K562 (cell line): ENCODE data around the gene LDLRAD3. TPM values are rescaled to one million over a fixed set of nuclear protein-coding genes. Genes with fewer than 3 reads are reported as not detected.

Source experiments
- ATAC-seq: fragments of 200-7000 bp; cut with Tn5 transposase; 3 replicates; pipeline ENCODE4 v1.9.1; 2020; ENCODE audit warnings: moderate library complexity
- BruUV-seq: library from RNA; stranded (reverse); fragments of 400-500 nt; replicated peaks from 2 replicates; lab custom pipeline; 2021; lab: Mats Ljungman, UMichigan
- CTCF ChIA-PET: fragments of 300-600 bp; formaldehyde crosslinking; extraction: SDS; loops from one replicate; lab custom pipeline; 2021; ENCODE audit warnings: low intra/inter-chr PET ratio; lab: Yijun Ruan, JAX
- POLR2A ChIA-PET: fragments of 300-600, 350-650 bp; sonication (Branson Sonifier 250); formaldehyde crosslinking; extraction: SDS; loops from one replicate; lab custom pipeline; 2021; ENCODE audit warnings: antibody characterized with exemption, inconsistent platforms; lab: Yijun Ruan, JAX
- DNase-seq, 4 experiments: peaks; one replicate each; pipeline versions ENCODE4 v3.0.0 to v3.0.0-alpha.2; 2011 to 2018; ENCODE audit warnings: low spot score in 3 of 4, mixed read lengths in 3 of 4; ENCODE audit errors: extremely low read depth in 1 of 4
- FAIRE-seq: peaks from 2 replicates; lab custom pipeline; 2011; peaks lifted over from hg19 to GRCh38; lab: Jason Lieb, UNC
- H2AFZ ChIP-seq: 2 replicates; pipeline ENCODE4 v1.6.0; 2011; ENCODE audit warnings: low read depth, low read length, control low read depth, inconsistent platforms
- H3K27ac ChIP-seq: fragments of 200-600 bp; 3 replicates; pipeline ENCODE4 v1.8.0; 2011; ENCODE audit warnings: low read depth, mild to moderate bottlenecking, control low read depth, inconsistent platforms, low read length, moderate library complexity, mixed read lengths; ENCODE audit errors: extremely low read depth
- H3K27me3 ChIP-seq, 2 experiments: fragments of 300-600 bp in 1 of 2; 2 replicates in 1 of 2; 3 replicates in 1 of 2; pipeline versions ENCODE4 v1.6.0 to v1.8.0; 2011; ENCODE audit warnings: inconsistent platforms in 2 of 2, low read length in 2 of 2, mild to moderate bottlenecking in 1 of 2, mixed read lengths in 1 of 2, moderate library complexity in 1 of 2; ENCODE audit not compliant: control insufficient read depth in 2 of 2, insufficient read depth in 2 of 2
- H3K36me3 ChIP-seq: fragments of 300-600 bp; 3 replicates; pipeline ENCODE4 v1.8.0; 2011; ENCODE audit warnings: mild to moderate bottlenecking, low read length, inconsistent platforms; ENCODE audit not compliant: control insufficient read depth, insufficient read depth
- H3K4me1 ChIP-seq, 2 experiments: fragments of 200-600 bp in 1 of 2; replicated peaks in 1 of 2; 2 replicates in 1 of 2; 3 replicates in 1 of 2; pipeline versions ENCODE4 v1.5.1 to v1.8.0; 2011; ENCODE audit warnings: inconsistent platforms in 2 of 2, low read length in 2 of 2, mild to moderate bottlenecking in 1 of 2, mixed read lengths in 1 of 2, moderate library complexity in 1 of 2; ENCODE audit not compliant: control insufficient read depth in 2 of 2, insufficient read depth in 2 of 2
- H3K4me2 ChIP-seq: 2 replicates; pipeline ENCODE4 v1.6.1; 2011; ENCODE audit warnings: low read length, control low read depth, inconsistent platforms, mixed read lengths; ENCODE audit not compliant: insufficient read depth
- H3K4me3 ChIP-seq: fragments of 200-600 bp; sonication (generic), shearing (Covaris generic); 2 replicates; pipeline ENCODE4 v1.5.1; 2016; ENCODE audit warnings: control low read depth, inconsistent platforms
- H3K79me2 ChIP-seq: fragments of 200-600 bp; 3 replicates; pipeline ENCODE4 v1.8.0; 2011; ENCODE audit warnings: low read length, inconsistent platforms; ENCODE audit not compliant: control insufficient read depth, insufficient read depth
- H3K9ac ChIP-seq, 2 experiments: 2 replicates each; pipeline versions ENCODE4 v1.6.0 to v1.6.1; 2011; ENCODE audit warnings: low read depth in 2 of 2, low read length in 2 of 2, control low read depth in 1 of 2, inconsistent platforms in 1 of 2, mild to moderate bottlenecking in 1 of 2, mixed read lengths in 1 of 2; ENCODE audit not compliant: insufficient read depth in 1 of 2
- H3K9me1 ChIP-seq: one replicate; pipeline ENCODE4 v1.6.0; 2011; ENCODE audit warnings: inconsistent platforms, mild to moderate bottlenecking, low read length, moderate library complexity; ENCODE audit not compliant: control insufficient read depth, insufficient read depth
- H3K9me3 ChIP-seq: replicated peaks from 2 replicates; pipeline ENCODE4 v1.5.1; 2011; ENCODE audit warnings: low read depth, low read length, inconsistent platforms; ENCODE audit not compliant: control insufficient read depth, insufficient read depth
- H4K20me1 ChIP-seq: replicated peaks from 2 replicates; pipeline ENCODE4 v1.6.1; 2011; ENCODE audit warnings: low read length, inconsistent platforms, mixed read lengths; ENCODE audit not compliant: control insufficient read depth, insufficient read depth
- CBFA2T2 ChIP-seq: fragments of 450-650 bp; conservative IDR thresholded peaks from 2 replicates; pipeline ENCODE4 v1.6.1; 2017; ENCODE audit warnings: mild to moderate bottlenecking
- ETS2 ChIP-seq: IDR thresholded peaks from 2 replicates; pipeline ENCODE4 v1.6.1; 2016; ENCODE audit warnings: borderline replicate concordance, missing genetic modification characterization, mild to moderate bottlenecking, moderate library complexity, missing compliant biosample characterization; ENCODE audit not compliant: poor library complexity, severe bottlenecking
- TARDBP ChIP-seq: fragments of 450-650 bp; IDR thresholded peaks from 2 replicates; pipeline ENCODE4 v1.6.1; 2016
- ZNF407 ChIP-seq: fragments of 450-650 bp; IDR thresholded peaks from 2 replicates; pipeline ENCODE4 v1.6.1; 2016; ENCODE audit warnings: low read depth
- ZNF41 ChIP-seq: fragments of 250-450 bp; sonication (Bioruptor Pico); conservative IDR thresholded peaks from 2 replicates; pipeline ENCODE4 v1.4.0; 2020; ENCODE audit warnings: mild to moderate bottlenecking
- ZNF592 ChIP-seq: fragments of 450-650 bp; IDR thresholded peaks from 2 replicates; pipeline ENCODE4 v1.6.1; 2017; ENCODE audit warnings: antibody characterized with exemption, mild to moderate bottlenecking
- WGBS: fragments of 100-300 bp; shearing (Covaris generic); methylation state at CpG from one replicate; pipeline ENCODE4 v1.1.6; 2016; ENCODE audit warnings: low coverage, mixed read lengths; ENCODE audit not compliant: insufficient coverage; ENCODE audit errors: missing lambda C conversion rate; 5-methylcytosine and 5-hydroxymethylcytosine counted together
- in situ Hi-C: fragments of 300-500 bp; cut with MboI; formaldehyde crosslinking; loops from 4 replicates; pipeline ENCODE4 v1.15.0; 2018; ENCODE audit warnings: inconsistent platforms, mixed read lengths
- intact Hi-C: fragments of 100-400 bp; cut with micrococcal nuclease; formaldehyde crosslinking; loops from 2 replicates; pipeline ENCODE4 v1.14.2; 2022
- polyA plus RNA-seq, 8 experiments: library from polyadenylated mRNA; depleted of rRNA in 4 of 8; stranded (reverse) in 5 of 8; unstranded in 3 of 8; fragments of >200 nt; fragmentation: Nextera tagmentation in 2 of 8; fragmentation: Illumina TruSeq in 1 of 8; extraction: Ambion mirVana in 2 of 8; extraction: Trizol in 1 of 8; gene quantifications; 2 replicates each; pipeline versions ENCODE4 v1.2.1 to v1.2.3, GENCODE V29; 2011 to 2014; ENCODE audit warnings: inconsistent platforms in 1 of 8, missing spikeins in 1 of 8
- total RNA-seq, 7 experiments: library from RNA; depleted of rRNA in 6 of 7; stranded (reverse); fragments of >200 nt in 6 of 7; fragmentation: Illumina TruSeq in 2 of 7; extraction: Trizol in 2 of 7; gene quantifications; 2 replicates each; pipeline versions ENCODE4 v1.2.1 to v1.2.3, GENCODE V29; 2011 to 2021; ENCODE audit warnings: low replicate concordance in 1 of 7

LDLRAD3 gene
- total and polyA plus RNA-seq, 9 of the 15 experiments (the other 6 are each of a cell fraction or from before 2014, with no cell fraction given) = 0.73 to 7.2 (median 3.5) TPM

GRCh38 chr11:36229091-36229705, 285.3 kb downstream of the LDLRAD3 start:
- ChIA-PET CTCF (no interaction called here), POLR2A (interaction anchor here (1.0 kb wide), 1 partner anchor 13 kb away, joined by 3 read pairs; no protein-coding TSS in a partner anchor)
- in situ Hi-C loops = no loop called here
- ATAC-seq (no peak), FAIRE-seq (no peak), DNase-seq (no peak)
- Histone ChIP-seq H3K4me3 (no peak overlapping the region), H3K4me1 (no peaks in the 10 kb centered on the region), H4K20me1 (no peaks in the 10 kb centered on the region; the same call in none of the 2 replicates), H3K4me2 (no peak overlapping the region), H3K27me3 (peaks cover 0 to 13% of the 10 kb centered on the region in 2 experiments; a peak in 1 of 5 replicates), H3K9ac (no peak overlapping the region), H3K9me3 (no peaks in the 10 kb centered on the region), H3K36me3 (no peaks in the 10 kb centered on the region), H3K27ac (no peak overlapping the region), H3K9me1 (no peaks in the 10 kb centered on the region), H2AFZ (no peak overlapping the region), H3K79me2 (no peaks in the 10 kb centered on the region)
- intact Hi-C loops = no loop called here
- 21% methylated on average over 8 of the region's 12 CpGs for WGBS
- BruUV-seq = no TSS peak
- TF ChIP-seq ZNF41 (CRISPR knock-in tag) (no peak), ZNF592 (no peak), TARDBP (no peak), CBFA2T2 (no peak), ETS2 (tag) (no peak), ZNF407 (no peak)
